Mesenteric fat pad (tissue), 1 donor: ENCODE data around the gene PNMA6E. TPM values are rescaled to one million over a fixed set of nuclear protein-coding genes. Genes with fewer than 3 reads are reported as not detected.
"Not testable (repeated sequence)": the region's sequence is repeated elsewhere in the genome, so short reads cannot be mapped to it uniquely, and the experiment has no call there.

ENCODE experiments used
- DNase-seq: peaks from one replicate; pipeline ENCODE4 v3.0.0-alpha.2; 2020; ENCODE audit warnings: low spot score
- total RNA-seq: library from RNA; stranded (reverse); fragmentation: NEBNext Ultra II Directional; extraction: Animal tissue kit (Norgen Biotek cat#: 25700); gene quantifications from one replicate; pipeline ENCODE4 v1.2.1, GENCODE V29; 2021
- donor health status: DM: yes; HTN: yes; CAD: no.

Gene PNMA6E
- total RNA-seq, 1 donor from 2014 or later: not detected

- no peak for DNase-seq
Measured at GRCh38 chrX:153386097-153386496, 15.1 kb downstream of the PNMA6E start.

GRCh38 chrX:153384973-153385372, 16.2 kb downstream of the PNMA6E start:
- not testable (repeated sequence) for DNase-seq

- DNase-seq: no peak
Measured at GRCh38 chrX:153384390-153384789, 16.8 kb downstream of the PNMA6E start.

GRCh38 chrX:153382563-153383482, 18.3 kb downstream of the PNMA6E start:
- no peak for DNase-seq

- no peak for DNase-seq
Measured at GRCh38 chrX:153381684-153382532, 19.2 kb downstream of the PNMA6E start.

- DNase-seq: no peak
Measured at GRCh38 chrX:153380691-153381090, 20.5 kb downstream of the PNMA6E start.

- DNase-seq: peak; percentile 86
Measured at GRCh38 chrX:153379971-153380581, 21.1 kb downstream of the PNMA6E start.

- DNase-seq: peak; percentile 88
Measured at GRCh38 chrX:153379508-153379907, 21.6 kb downstream of the PNMA6E start.

GRCh38 chrX:153378607-153379006, 22.5 kb downstream of the PNMA6E start:
- no peak for DNase-seq

- DNase-seq: no peak
Measured at GRCh38 chrX:153377727-153378126, 23.4 kb downstream of the PNMA6E start.

- DNase-seq: peak; percentile 80
Measured at GRCh38 chrX:153375571-153375970, 25.6 kb downstream of the PNMA6E start.

GRCh38 chrX:153374426-153374825, 26.7 kb downstream of the PNMA6E start:
- DNase-seq: no peak

GRCh38 chrX:153372949-153373348, 28.2 kb downstream of the PNMA6E start:
- DNase-seq: no peak

GRCh38 chrX:153371256-153371655, 29.9 kb downstream of the PNMA6E start:
- no peak for DNase-seq

GRCh38 chrX:153370293-153371055, 30.7 kb downstream of the PNMA6E start:
- no peak for DNase-seq

- no peak for DNase-seq
Measured at GRCh38 chrX:153366878-153367538, 34.1 kb downstream of the PNMA6E start.

GRCh38 chrX:153366119-153366518, 35.0 kb downstream of the PNMA6E start:
- DNase-seq: no peak

GRCh38 chrX:153365670-153366069, 35.5 kb downstream of the PNMA6E start:
- DNase-seq: no peak

GRCh38 chrX:153361781-153362397, 39.3 kb downstream of the PNMA6E start:
- no peak for DNase-seq

GRCh38 chrX:153357877-153358276, 43.3 kb downstream of the PNMA6E start:
- DNase-seq: no peak
